PC-3 (cell line): Measurements from ENCODE around the gene LATS2.

Experiments used
- EZH2 ChIP-seq: fragments of 300-600 bp; sonication (generic); IDR thresholded peaks from one replicate; pipeline ENCODE4 v1.6.1; 2017; ENCODE audit warnings: antibody characterized with exemption, mild to moderate bottlenecking, low read length; ENCODE audit not compliant: unreplicated experiment
- TF ChIP-seq, protein P1 (sequence below): fragments of 300-600 bp; sonication (generic); conservative IDR thresholded peaks from 2 replicates; pipeline ENCODE4 v1.5.1; 2017; ENCODE audit warnings: antibody characterized with exemption, low read depth, mild to moderate bottlenecking, low read length

DNA sequence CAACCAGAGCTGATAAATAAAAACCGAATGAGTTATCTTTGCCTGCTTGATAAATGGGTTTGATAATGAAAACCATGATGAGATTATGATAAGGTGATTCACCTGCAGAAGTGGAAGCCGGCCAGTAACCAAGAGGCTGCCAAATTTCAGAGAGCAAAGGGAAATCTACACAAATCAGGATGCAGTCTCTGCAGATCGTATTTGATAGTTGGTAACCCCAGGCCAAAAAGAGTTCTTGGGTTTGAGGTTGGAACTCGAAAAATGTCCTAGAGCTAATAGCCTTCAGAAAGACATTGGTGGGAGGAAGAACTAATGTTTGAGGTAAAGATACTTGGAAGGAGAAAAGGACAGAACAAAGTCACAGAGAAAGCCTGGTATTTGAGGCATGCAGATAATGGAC, 9.6 kb upstream of the LATS2 start:
- TF ChIP-seq, protein P1, sequence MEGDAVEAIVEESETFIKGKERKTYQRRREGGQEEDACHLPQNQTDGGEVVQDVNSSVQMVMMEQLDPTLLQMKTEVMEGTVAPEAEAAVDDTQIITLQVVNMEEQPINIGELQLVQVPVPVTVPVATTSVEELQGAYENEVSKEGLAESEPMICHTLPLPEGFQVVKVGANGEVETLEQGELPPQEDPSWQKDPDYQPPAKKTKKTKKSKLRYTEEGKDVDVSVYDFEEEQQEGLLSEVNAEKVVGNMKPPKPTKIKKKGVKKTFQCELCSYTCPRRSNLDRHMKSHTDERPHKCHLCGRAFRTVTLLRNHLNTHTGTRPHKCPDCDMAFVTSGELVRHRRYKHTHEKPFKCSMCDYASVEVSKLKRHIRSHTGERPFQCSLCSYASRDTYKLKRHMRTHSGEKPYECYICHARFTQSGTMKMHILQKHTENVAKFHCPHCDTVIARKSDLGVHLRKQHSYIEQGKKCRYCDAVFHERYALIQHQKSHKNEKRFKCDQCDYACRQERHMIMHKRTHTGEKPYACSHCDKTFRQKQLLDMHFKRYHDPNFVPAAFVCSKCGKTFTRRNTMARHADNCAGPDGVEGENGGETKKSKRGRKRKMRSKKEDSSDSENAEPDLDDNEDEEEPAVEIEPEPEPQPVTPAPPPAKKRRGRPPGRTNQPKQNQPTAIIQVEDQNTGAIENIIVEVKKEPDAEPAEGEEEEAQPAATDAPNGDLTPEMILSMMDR = no peak
- no peak for TF ChIP-seq EZH2
